Measurements from ENCODE around the gene TMEM89.

Gene TMEM89

GRCh38 chr3:48614044-48614443 is 7.5 kb downstream of the TMEM89 start:
- no peak for DNase-seq (ENCODE audit: low read depth in 3 of 3)

- DNase-seq (ENCODE audit: low read depth in 3 of 3): no peak
Measured at GRCh38 chr3:48612309-48612708, 9.3 kb downstream of the TMEM89 start.

- peak; percentile 80 to 90 (median 84) for DNase-seq (ENCODE audit: low read depth in 3 of 3)
Measured at GRCh38 chr3:48609088-48610005, 12.2 kb downstream of the TMEM89 start, which contains the start of gene UQCRC1. Gene UQCRC1 (minus strand): TSS chr3:48609646. CDS start chr3:48609620, 26 bp downstream.

- DNase-seq (ENCODE audit: low read depth in 3 of 3): no peak
Measured at GRCh38 chr3:48607519-48607918, 14.1 kb downstream of the TMEM89 start.

GRCh38 chr3:48601622-48601994 is 20.0 kb downstream of the TMEM89 start:
- no peak for DNase-seq (ENCODE audit: low read depth in 3 of 3)

- no peak for DNase-seq (ENCODE audit: low read depth in 3 of 3)
Measured at GRCh38 chr3:48600711-48601621, 20.6 kb downstream of the TMEM89 start.

- DNase-seq (ENCODE audit: low read depth in 3 of 3): no peak
Measured at GRCh38 chr3:48599509-48600285, 21.9 kb downstream of the TMEM89 start.

- DNase-seq (ENCODE audit: low read depth in 3 of 3): no peak
Measured at GRCh38 chr3:48599077-48599501, 22.5 kb downstream of the TMEM89 start.

- DNase-seq (ENCODE audit: low read depth in 3 of 3): no peak
Measured at GRCh38 chr3:48598323-48599076, 23.1 kb downstream of the TMEM89 start.

GRCh38 chr3:48597408-48597800 is 24.2 kb downstream of the TMEM89 start:
- DNase-seq (ENCODE audit: low read depth in 3 of 3): no peak

GRCh38 chr3:48596676-48597407 is 24.7 kb downstream of the TMEM89 start:
- DNase-seq (ENCODE audit: low read depth in 3 of 3): no peak

- DNase-seq (ENCODE audit: low read depth in 3 of 3): no peak
Measured at GRCh38 chr3:48596157-48596556, 25.4 kb downstream of the TMEM89 start.

GRCh38 chr3:48595526-48596121 is 25.9 kb downstream of the TMEM89 start:
- DNase-seq (ENCODE audit: low read depth in 3 of 3): no peak

GRCh38 chr3:48595075-48595525 is 26.5 kb downstream of the TMEM89 start, which contains the start of gene COL7A1:
Gene COL7A1 (minus strand): TSS chr3:48595329. CDS start chr3:48595159, 170 bp downstream.
- DNase-seq (ENCODE audit: low read depth in 3 of 3): no peak

GRCh38 chr3:48594417-48595049 is 27.0 kb downstream of the TMEM89 start:
- no peak for DNase-seq (ENCODE audit: low read depth in 3 of 3)

GRCh38 chr3:48593337-48593736 is 28.2 kb downstream of the TMEM89 start:
- no peak for DNase-seq (ENCODE audit: low read depth in 3 of 3)

- no peak for DNase-seq (ENCODE audit: low read depth in 3 of 3)
Measured at GRCh38 chr3:48592519-48593087, 29.0 kb downstream of the TMEM89 start.

GRCh38 chr3:48591886-48592518 is 29.6 kb downstream of the TMEM89 start:
- DNase-seq (ENCODE audit: low read depth in 3 of 3): no peak

Measured in stimulated activated CD4-positive, alpha-beta T cell treated with anti-CD3 and anti-CD28 coated beads, TNF-alpha, amount 100 ng/mL, for 24 hours (primary cell).